Endothelial cell of umbilical vein (primary cell): ENCODE results near the gene VPS45. TPM values are rescaled to one million over a fixed set of nuclear protein-coding genes. Genes with fewer than 3 reads are reported as not detected.

Experiments
- BruUV-seq: library from RNA; stranded (reverse); fragments of 400-500 nt; replicated peaks from 2 replicates; lab custom pipeline; 2021; lab: Mats Ljungman, UMichigan
- CTCF ChIA-PET: fragments of 300-600, 350-600 bp; sonication (Branson Sonifier 250); formaldehyde crosslinking; loops from one replicate; lab custom pipeline; 2021; ENCODE audit warnings: antibody characterized with exemption, inconsistent platforms; lab: Charles Lee
- POLR2A ChIA-PET: fragments of 300-600, 350-600 bp; sonication (Branson Sonifier 250); formaldehyde crosslinking; loops from one replicate; lab custom pipeline; 2021; ENCODE audit warnings: antibody characterized with exemption, inconsistent platforms; lab: Charles Lee
- DNase-seq: peaks from one replicate; pipeline ENCODE4 v3.0.0-alpha.2; 2011; ENCODE audit warnings: low read depth, low spot score
- FAIRE-seq: peaks from 2 replicates; lab custom pipeline; 2011; peaks lifted over from hg19 to GRCh38; lab: Jason Lieb, UNC
- H2AFZ ChIP-seq: 2 replicates; pipeline ENCODE4 v1.6.0; 2012; ENCODE audit warnings: low read depth, low read length, control low read depth, inconsistent platforms
- H3K27ac ChIP-seq: 2 replicates; pipeline ENCODE4 v1.5.1; 2011; ENCODE audit warnings: low read depth, mild to moderate bottlenecking, control low read depth, low read length, moderate library complexity; ENCODE audit not compliant: insufficient read depth
- H3K27me3 ChIP-seq, 2 experiments: 2 replicates each; pipeline versions ENCODE4 v1.6.0 to v1.6.1; 2011; ENCODE audit warnings: low read length in 2 of 2, mixed read lengths in 1 of 2; ENCODE audit not compliant: control insufficient read depth in 2 of 2, insufficient read depth in 2 of 2
- H3K36me3 ChIP-seq, 2 experiments: 2 replicates in 1 of 2; 3 replicates in 1 of 2; pipeline ENCODE4 v1.5.1; 2011; ENCODE audit warnings: low read length in 2 of 2, mild to moderate bottlenecking in 1 of 2, moderate library complexity in 1 of 2; ENCODE audit not compliant: control insufficient read depth in 2 of 2, insufficient read depth in 2 of 2; ENCODE audit errors: extremely low read depth in 1 of 2
- H3K4me1 ChIP-seq: 3 replicates; pipeline ENCODE4 v1.5.1; 2011; ENCODE audit warnings: mild to moderate bottlenecking, low read length; ENCODE audit not compliant: control insufficient read depth, insufficient read depth; ENCODE audit errors: extremely low read depth
- H3K4me2 ChIP-seq: 2 replicates; pipeline ENCODE4 v1.6.1; 2011; ENCODE audit warnings: low read length, control low read depth, mixed read lengths; ENCODE audit not compliant: insufficient read depth
- H3K4me3 ChIP-seq, 3 experiments: fragments of 200-600 bp in 1 of 3; sonication (generic), shearing (Covaris generic) in 1 of 3; replicated peaks in 1 of 3; 2 replicates each; pipeline ENCODE4 v1.5.1; 2011 to 2016; ENCODE audit warnings: control low read depth in 3 of 3, low read length in 3 of 3, mild to moderate bottlenecking in 2 of 3, inconsistent platforms in 1 of 3, low read depth in 1 of 3, moderate library complexity in 1 of 3; ENCODE audit not compliant: insufficient read depth in 1 of 3
- H3K79me2 ChIP-seq: 2 replicates; pipeline ENCODE4 v1.6.0; 2012; ENCODE audit warnings: low read length, inconsistent platforms; ENCODE audit not compliant: control insufficient read depth, insufficient read depth
- H3K9ac ChIP-seq: replicated peaks from 2 replicates; pipeline ENCODE3; 2011; ENCODE audit warnings: low read length, control low read depth; ENCODE audit not compliant: insufficient read depth; ENCODE audit errors: extremely low read depth
- H3K9me1 ChIP-seq: replicated peaks from 3 replicates; pipeline ENCODE4 v1.6.0; 2011; ENCODE audit warnings: mild to moderate bottlenecking, low read length; ENCODE audit not compliant: control insufficient read depth, insufficient read depth; ENCODE audit errors: extremely low read depth
- H3K9me3 ChIP-seq: replicated peaks from 2 replicates; pipeline ENCODE4 v1.5.1; 2012; ENCODE audit warnings: low read length, inconsistent platforms; ENCODE audit not compliant: control insufficient read depth, insufficient read depth
- H4K20me1 ChIP-seq: replicated peaks from 2 replicates; pipeline ENCODE3; 2011; ENCODE audit warnings: mild to moderate bottlenecking, low read length; ENCODE audit not compliant: control insufficient read depth, insufficient read depth; ENCODE audit errors: extremely low read depth
- CTCF ChIP-seq, 2 donors: IDR thresholded peaks; 1 replicate in 1 of 2; 2 replicates in 1 of 2; pipeline ENCODE4 v1.5.1; 2011; ENCODE audit warnings: low read length in 2 of 2, mild to moderate bottlenecking in 2 of 2, moderate library complexity in 2 of 2, control low read depth in 1 of 2, inconsistent platforms in 1 of 2, low read depth in 1 of 2; ENCODE audit not compliant: insufficient read depth in 1 of 2; ENCODE audit errors: extremely low read depth in 1 of 2
- EZH2 ChIP-seq: IDR thresholded peaks from 2 replicates; pipeline ENCODE4 v1.6.1; 2012; ENCODE audit warnings: borderline replicate concordance, low read depth, mild to moderate bottlenecking, moderate library complexity, low read length, inconsistent platforms; ENCODE audit not compliant: severe bottlenecking
- FOS ChIP-seq: IDR thresholded peaks from 2 replicates; pipeline ENCODE4 v1.6.1; 2011; ENCODE audit warnings: mild to moderate bottlenecking, low read length, moderate library complexity, borderline replicate concordance; ENCODE audit not compliant: insufficient read depth
- GATA2 ChIP-seq: IDR thresholded peaks from 2 replicates; pipeline ENCODE4 v1.7.0; 2011; ENCODE audit warnings: low read depth, mild to moderate bottlenecking, moderate library complexity, mixed read lengths, low read length; ENCODE audit not compliant: insufficient read length, insufficient read depth
- JUN ChIP-seq: IDR thresholded peaks from 2 replicates; pipeline ENCODE4 v1.6.1; 2011; ENCODE audit warnings: borderline replicate concordance, low read depth; ENCODE audit not compliant: insufficient read length, insufficient read depth
- MAX ChIP-seq: IDR thresholded peaks from 2 replicates; pipeline ENCODE4 v1.6.1; 2011; ENCODE audit not compliant: insufficient read depth, insufficient read length
- MYC ChIP-seq: IDR thresholded peaks from one replicate; pipeline ENCODE4 v1.6.1; 2011; ENCODE audit warnings: mild to moderate bottlenecking, low read depth, low read length
- POLR2A ChIP-seq: IDR thresholded peaks from 2 replicates; pipeline ENCODE4 v1.6.1; 2012; ENCODE audit warnings: low read depth, mild to moderate bottlenecking, control low read depth, low read length
- POLR2AphosphoS5 ChIP-seq: IDR thresholded peaks from 2 replicates; pipeline ENCODE4 v1.6.1; 2012; ENCODE audit warnings: low read depth, mild to moderate bottlenecking, control low read depth, low read length, moderate library complexity; ENCODE audit not compliant: insufficient read depth
- dilution Hi-C: fragments of 300-500 bp; cut with MboI; formaldehyde crosslinking; loops from one replicate; pipeline ENCODE4 v1.15.0; 2019; ENCODE audit warnings: low sequenced_read_pairs; ENCODE audit not compliant: extremely low pct_ligation_motif_present
- intact Hi-C: fragments of 100-400 bp; cut with micrococcal nuclease; formaldehyde crosslinking; loops from one replicate; pipeline ENCODE4 v1.10.0; 2022
- polyA plus RNA-seq, 4 experiments: library from polyadenylated mRNA; depleted of rRNA in 3 of 4; stranded (reverse) in 3 of 4; unstranded in 1 of 4; fragments of >200 nt; gene quantifications; 2 replicates each; pipeline versions ENCODE4 v1.2.1 to v1.2.3, GENCODE V29; 2011 to 2012; ENCODE audit warnings: missing spikeins in 1 of 4
- total RNA-seq: library from RNA; stranded (reverse); gene quantifications from 2 replicates; pipeline ENCODE4 v1.2.3, GENCODE V29; 2021

VPS45 gene
- total and polyA plus RNA-seq, 2 donors (not counting 3 experiments of a cell fraction or from before 2014, with no cell fraction given) = 24.8 to 43.7 TPM

- H3K9ac ChIP-seq = no peak overlapping the region
- no peaks in the 10 kb centered on the region for H4K20me1 ChIP-seq
- DNase-seq = no peak
- no peak overlapping the region for H3K27ac ChIP-seq
- intact Hi-C loops = no loop called here
- dilution Hi-C loops = no loop called here
- no peak for TF ChIP-seq FOS
- no peak for TF ChIP-seq MYC
- no peak for TF ChIP-seq CTCF (IDR thresholded peaks at IDR 0.05; ENCODE audit: extremely low read depth in 1 of 2, insufficient read depth in 1 of 2, low read depth in 1 of 2, low read length in 2 of 2)
- TF ChIP-seq POLR2AphosphoS5 = no peak
- TF ChIP-seq POLR2A = no peak
- TF ChIP-seq GATA2 = no peak
- TF ChIP-seq JUN = no peak
- no peak for TF ChIP-seq EZH2
- TF ChIP-seq MAX = no peak
- no peak overlapping the region for H3K4me2 ChIP-seq
- CTCF ChIA-PET = interaction anchor here (1.1 to 1.4 kb wide), 3 partner anchors 16 to 117 kb away, joined by 3 to 9 read pairs (median 5); no protein-coding TSS in a partner anchor
- no peak for FAIRE-seq
- POLR2A ChIA-PET = no interaction called here
- no peak overlapping the region for H2AFZ ChIP-seq
- H3K4me1 ChIP-seq = peaks cover 24% of the 10 kb centered on the region
- H3K9me1 ChIP-seq = no peaks in the 10 kb centered on the region
- no TSS peak for BruUV-seq
- H3K9me3 ChIP-seq = no peaks in the 10 kb centered on the region
- no peak overlapping the region for H3K4me3 ChIP-seq
- H3K27me3 ChIP-seq = no peaks in the 10 kb centered on the region
- H3K79me2 ChIP-seq = peaks cover 10% of the 10 kb centered on the region
- H3K36me3 ChIP-seq = peaks cover 0 to 8% of the 10 kb centered on the region in 2 experiments
Observed at GRCh38 chr1:150069923-150070322, 2.3 kb downstream of the VPS45 start.
